GOT3 (cell line): Measurements from ENCODE around the gene RFK.

Experiments used
- DNase-seq: peaks from one replicate; lab custom pipeline; 2025; ENCODE audit warnings: mixed read lengths; lab: John Stamatoyannopoulos, UW

RFK gene

DNA sequence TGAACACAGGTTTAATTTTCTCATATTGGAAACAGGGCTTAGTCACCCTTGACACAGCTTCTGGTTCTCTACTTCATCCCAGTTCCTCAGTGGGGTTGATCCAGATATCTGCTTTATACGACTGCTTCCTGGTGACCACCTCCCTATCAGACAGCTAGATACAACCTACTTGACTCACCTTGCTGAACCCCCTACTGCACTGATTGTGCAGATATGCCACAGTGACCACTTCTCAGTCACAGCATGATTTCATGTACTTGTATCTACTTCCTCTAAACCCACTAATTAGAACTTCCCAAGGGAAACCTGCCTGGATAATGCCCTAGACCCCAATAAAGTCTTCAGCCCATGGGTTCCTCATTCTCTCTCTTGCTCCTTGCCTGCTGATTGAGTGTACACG lies 18.4 kb upstream of the RFK start:
- DNase-seq = no peak

DNA sequence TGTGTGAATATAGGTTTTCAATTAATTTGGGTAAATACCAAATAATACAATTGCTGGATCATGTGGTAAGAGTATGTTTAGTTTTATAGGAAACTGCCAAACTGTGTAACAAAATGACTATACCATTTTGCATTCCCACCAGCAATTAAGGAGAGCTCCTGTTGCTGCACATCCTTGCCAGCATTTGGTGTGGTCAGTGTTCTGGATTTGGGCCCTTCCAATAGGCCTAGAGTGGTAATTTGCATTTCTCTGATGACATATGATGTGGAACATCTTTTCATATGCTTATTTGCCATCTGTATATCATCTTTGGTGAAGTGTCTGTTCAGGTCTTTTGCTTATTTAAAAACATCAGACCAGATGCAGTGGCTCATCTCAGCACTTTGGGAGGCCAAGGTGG lies 11.6 kb upstream of the RFK start:
- no peak for DNase-seq

DNA sequence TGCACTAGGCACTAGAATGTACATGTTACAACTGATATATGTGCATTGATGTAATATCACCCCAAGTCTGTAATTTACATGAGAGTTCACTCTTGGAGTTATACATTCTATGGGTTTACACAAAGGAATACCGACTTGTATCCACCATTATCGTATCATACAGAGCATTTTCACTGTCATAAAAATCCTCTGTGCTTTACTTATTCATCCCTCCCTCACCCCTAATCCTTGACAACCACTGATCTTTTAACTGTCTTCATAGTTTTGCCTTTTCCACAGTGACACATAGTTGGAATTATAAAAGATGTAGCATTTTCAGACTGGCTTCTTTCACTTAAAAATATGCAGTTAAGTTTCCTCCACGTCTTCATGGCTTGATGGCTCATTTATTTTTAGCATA lies 11.1 kb upstream of the RFK start:
- DNase-seq = no peak

DNA sequence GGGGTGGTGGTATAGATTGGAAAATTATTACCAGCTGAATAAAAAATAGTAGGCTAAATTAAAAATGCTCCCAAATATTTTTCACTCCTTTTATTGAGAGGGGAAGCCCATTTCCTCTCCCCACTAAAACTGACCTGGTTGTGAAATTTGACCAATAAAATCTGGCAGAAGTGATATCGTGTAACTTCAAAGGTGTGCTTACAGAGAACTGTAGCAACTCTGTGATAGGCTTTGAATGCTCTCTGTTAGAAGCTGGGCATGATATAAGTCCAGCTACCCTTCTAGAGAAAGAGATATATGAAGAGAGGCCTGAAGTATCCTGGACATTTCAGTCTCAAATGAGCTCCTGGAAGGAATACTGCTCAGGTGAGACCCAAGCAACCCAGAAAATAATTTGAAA lies 10.2 kb upstream of the RFK start:
- DNase-seq = no peak

DNA sequence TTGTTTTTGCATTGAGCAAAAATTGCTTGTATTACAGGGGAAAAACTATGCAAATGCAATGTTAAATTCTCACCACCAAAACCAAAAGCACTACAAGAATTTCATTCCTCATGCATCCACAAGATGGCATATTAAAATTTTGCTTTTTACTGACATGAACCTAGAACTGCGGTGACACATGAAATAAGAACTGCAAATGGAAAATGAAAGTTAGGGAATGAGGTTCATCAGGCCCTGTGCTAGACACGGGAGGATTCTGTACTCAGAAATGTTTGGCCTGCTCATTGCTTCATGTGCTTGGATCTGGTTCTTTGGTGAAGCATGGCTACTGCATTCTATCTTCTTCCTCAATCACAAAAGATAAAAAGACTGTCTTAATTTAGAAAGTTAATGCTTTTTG lies 9.1 kb upstream of the RFK start:
- DNase-seq = no peak

DNA sequence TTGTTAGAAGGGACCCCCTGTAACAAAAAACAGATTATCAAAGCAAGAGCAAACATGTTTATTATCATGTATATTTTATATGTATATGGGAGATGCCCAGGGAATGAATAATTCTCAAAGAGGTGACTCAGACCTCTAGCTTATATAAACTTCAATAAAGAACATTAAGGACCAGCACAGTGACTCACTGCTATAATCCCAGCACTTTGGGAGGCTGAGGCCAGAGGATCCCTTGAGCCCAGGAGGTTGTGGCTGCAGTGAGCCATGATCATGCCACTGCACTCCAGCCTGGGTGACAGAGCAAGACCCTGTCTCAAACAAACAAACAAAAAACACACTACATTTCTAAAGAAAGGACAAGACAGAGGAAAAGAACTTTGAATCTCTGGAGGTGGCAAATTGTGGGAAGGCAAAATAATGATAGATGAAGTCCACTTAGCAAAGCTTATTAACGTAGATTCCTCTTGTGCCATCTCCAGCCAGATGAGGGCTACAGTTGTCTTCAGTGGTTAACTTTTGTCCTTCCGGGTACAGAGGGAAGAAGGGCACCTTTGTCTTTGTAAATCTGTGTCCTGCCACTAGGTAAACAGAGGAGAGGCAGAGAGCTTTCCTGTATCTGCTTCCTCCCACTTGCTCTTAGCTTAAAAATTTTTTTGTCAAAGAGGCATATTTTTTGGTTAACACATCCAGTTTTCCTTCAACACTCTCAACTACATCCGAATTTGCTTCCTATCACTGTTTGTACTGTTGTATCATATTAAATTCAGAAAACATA lies 7.5 kb upstream of the RFK start:
- DNase-seq = no peak

DNA sequence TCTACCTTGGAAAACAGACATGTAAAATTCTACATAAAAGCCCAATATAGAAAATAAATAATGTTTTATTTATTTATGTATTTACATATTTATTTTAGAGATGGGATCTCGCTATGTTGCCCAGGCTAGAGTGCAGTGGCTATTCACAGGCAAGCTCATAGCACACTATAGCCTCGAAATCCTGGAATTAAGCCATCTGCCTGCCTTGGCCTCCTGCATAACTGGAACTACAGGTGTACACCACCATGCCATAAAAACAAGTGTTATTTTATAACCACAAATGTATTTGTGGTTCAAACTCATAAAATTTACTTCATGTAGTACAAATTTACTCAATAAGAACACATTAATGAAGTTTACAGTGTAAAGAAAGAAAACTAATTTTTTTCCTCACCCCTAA lies 7.0 kb upstream of the RFK start:
- DNase-seq = no peak

DNA sequence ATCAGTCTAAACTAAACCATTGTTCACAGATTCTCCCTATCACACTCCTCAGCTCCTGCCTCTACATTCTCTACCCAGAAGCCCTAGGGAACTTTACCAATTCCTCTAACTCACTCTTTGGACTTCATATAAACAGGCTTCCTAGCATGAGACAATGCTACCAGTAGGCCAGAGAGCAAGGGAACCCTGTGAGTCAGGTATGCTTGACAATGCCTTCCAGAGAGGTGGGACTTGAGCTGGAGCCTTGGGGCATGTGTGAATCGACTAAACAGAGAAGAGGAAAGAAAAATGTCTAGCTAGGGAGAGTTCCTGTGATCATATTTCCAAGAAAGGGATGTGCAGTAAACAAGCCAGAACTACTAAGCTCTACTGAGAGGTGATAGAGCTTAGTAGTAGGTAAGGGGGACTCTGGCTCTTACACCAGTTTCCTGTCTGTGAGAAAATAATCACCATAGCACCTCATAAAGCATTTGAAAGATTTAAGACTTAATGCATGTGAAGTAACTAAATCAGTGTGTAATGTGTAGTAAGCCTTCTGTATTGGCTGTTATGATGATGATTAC lies 6.4 kb upstream of the RFK start:
- no peak for DNase-seq

DNA sequence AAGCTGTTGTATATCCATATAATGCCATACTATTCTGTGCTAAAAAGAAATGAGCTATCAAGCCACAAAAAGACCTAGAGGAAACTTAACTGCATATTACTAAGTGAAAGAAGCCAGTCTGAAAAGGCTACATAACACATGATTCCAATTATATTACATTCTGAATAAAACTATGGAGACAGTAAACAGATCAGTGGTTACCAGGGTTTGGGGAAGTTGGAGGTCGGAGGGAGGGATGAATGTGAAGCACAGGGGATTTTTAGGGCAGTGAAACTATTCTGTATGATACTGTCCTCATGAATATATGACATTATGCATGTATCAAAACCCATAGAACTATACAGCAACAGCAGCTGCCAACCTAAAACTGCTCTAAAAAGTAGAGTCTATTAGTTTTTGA lies 5.6 kb upstream of the RFK start:
- DNase-seq = no peak

DNA sequence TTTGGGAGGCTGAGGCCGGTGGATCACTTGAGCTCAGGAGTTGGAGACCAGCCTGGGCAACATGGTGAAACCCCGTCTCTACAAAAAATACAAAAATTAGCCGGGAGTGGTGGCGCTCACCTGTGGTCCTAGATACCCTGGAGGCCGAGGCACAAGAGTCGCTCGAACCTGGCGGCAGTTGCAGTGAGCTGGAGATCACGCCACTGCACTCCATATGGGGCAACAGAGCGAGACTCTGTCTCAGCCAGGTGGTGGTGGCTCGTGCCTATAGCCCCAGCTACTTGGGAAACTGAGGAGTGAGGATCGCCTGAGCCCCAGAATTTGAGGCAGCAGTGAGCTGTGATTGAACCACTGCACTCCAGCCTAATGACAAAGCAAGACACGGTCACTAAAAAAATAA lies 2.4 kb upstream of the RFK start:
- DNase-seq = no peak

DNA sequence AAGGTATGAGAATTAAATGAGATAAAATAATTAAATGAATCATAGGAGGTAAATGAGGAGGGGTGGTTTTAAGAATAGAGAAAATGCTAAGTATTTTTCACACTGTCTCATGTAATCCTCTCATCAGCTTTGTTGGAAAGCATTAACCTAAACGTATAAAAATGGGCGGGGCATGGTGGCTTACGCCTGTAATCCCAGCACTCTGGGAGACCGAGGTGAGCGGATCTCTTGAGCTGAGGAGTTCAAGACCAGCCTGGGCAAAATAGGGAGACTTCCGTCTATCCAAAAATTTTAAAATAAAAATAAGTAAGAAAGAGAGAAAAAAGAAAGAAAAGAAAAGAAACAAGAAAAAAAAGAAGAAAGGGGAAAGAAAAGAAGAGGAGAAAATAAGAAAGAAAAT lies 1.9 kb upstream of the RFK start:
- DNase-seq = no peak

DNA sequence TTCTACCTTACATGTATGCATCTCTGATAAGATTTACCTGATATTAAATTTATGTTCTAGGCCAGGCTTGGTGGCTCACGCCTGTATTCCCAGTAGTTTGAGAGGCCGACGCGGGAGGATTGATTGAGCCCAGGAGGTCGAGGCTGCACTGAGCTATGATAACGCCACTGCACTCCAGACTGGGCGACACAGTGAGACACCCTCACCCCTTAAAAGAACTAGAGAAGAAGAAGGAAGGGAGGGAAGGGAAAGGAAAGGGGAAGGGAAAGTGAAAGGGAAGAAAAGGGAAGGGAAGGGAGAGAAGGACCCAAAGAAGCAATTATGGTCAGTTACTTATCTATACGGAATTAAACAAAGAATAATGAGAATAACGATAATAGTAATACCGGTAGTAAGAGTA lies 1.2 kb upstream of the RFK start:
- no peak for DNase-seq

DNA sequence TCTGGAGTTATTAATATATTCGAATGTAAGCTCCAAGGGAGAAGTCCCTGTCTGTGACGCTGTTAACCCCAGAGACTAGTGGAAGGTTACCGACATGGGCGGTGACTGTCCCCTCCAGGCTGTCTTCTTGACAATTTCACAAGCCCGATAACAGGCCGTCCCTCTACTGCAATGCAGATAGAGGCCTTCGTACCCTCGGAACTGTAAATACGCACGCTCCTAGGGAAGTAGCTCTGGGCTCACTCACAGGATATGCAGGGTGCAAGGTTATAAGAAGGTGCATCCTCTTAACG lies 680 bp upstream of the RFK start:
- no peak for DNase-seq

DNA sequence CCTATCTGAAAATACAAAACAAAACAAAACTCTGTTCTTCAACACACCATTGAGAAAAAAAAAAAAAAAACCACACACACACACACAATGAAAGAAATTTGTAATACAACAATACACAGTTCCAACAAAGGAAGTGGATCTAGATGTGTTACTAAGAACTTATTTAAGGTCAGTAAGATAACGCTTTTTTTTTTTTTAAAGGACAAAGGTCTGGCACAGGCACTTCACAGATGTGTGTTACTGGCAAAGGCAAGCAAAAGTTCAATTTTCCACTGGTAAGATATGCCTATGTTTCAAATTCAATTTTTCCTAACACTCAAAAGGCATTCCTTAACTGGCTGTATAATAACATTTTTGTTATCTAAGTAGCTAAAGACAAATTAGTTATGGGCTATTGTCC lies 3.6 kb downstream of the RFK start:
- DNase-seq = no peak

DNA sequence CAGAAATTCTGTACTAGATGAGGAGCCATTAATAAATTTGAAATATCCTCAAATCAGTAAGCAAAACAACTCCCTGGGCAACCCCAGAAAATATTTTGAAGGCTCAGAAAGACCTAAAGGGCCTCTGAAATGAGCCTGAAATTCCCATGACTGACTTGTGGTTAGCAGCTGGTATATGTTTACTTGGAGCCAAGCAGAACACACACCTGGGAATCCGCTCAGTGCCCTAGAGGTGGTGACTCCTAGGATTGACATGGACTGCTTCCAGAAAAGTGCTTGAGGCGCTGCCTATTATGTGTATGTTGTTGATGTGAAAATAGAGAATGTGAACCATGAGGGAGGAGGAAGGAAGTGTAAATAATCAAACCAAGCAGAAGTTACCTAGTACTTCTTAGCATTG lies 14.7 kb downstream of the RFK start:
- no peak for DNase-seq

DNA sequence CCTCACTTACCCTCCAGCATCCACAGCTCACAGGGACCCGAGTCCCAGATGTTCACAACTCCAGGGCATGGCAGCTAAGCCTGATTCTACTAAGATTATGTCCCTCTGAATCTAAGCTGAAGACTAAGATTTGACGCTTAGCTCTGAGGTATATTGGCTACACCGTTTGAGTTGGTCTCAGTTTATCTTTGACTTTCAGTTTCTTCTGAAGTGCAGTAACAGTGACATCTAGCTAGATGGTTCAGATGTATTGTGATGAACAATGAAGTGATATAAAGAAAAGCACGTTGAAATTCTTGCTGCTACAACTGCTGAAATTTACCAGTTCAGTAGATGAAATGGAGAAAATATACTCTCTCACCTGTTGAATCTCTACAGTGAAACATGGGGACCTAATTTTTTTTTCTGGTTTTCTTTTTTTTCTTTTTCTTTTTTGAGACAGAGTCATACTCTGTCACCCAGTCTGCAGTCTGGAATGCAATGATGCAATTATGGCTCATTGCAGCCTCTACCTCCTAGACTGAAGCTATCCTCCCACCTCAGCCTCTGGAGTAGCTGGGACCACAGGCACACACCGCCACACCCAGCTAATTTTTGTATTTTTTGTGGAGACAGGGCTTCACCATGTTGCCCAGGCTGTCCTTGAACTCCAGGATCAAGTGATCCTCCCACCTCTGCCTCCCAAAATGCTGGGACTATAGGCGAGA lies 15.7 kb downstream of the RFK start:
- DNase-seq = no peak

DNA sequence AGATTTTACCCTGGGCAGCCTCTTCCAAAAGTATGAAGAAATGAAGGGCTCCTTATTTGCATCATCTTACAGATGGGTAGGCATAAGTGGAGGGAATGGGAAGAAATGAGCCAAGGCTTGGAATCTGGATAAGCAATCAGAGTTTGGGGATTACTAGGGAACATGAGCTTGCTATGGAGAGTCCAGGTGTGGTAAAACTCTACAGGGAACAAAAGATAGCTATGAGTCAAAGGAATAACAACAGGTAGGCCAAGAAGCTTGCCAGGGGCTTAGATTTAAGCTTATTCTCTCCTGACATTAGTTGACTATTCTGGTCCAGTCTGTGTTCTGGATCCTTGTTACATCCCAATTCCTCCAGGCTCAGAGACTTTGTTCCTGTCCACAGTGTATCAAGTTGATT lies 16.4 kb downstream of the RFK start:
- DNase-seq = no peak

DNA sequence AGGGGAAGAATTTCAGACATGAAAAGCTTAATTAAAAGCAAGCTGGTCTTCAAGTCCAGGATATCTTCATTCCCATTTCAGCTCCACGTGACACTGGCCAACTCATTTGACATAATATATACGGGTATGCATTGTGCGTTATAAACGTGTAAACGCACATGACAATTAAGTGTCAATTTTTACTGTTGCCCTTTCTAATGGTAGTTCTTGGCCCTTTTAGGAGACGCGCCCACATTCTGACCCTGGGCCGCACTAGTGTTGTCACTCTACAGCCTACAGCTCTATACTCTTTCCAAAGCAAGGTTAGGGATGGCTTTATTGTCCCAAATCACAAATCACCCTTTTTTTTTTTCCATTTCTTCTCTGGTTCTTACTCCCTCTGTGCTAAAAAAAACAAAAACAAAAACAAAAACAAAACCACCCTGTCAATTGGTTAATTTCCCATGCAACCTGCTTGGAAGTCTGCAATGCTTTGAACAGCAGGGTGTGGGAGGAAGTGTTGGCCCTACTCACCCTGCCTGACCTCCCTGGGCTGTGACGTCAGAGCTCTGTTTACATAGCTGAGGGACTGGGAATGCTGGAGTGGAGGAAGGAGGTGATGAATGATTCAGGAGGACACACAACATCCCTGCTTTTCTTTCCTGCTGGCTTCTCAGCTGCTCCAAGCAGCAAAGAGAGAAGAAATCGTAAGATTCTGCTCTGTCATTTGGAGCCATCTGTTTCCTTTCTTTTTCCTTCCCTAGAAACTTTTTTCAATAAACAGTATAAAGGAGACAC lies 19.3 kb downstream of the RFK start:
- no peak for DNase-seq

DNA sequence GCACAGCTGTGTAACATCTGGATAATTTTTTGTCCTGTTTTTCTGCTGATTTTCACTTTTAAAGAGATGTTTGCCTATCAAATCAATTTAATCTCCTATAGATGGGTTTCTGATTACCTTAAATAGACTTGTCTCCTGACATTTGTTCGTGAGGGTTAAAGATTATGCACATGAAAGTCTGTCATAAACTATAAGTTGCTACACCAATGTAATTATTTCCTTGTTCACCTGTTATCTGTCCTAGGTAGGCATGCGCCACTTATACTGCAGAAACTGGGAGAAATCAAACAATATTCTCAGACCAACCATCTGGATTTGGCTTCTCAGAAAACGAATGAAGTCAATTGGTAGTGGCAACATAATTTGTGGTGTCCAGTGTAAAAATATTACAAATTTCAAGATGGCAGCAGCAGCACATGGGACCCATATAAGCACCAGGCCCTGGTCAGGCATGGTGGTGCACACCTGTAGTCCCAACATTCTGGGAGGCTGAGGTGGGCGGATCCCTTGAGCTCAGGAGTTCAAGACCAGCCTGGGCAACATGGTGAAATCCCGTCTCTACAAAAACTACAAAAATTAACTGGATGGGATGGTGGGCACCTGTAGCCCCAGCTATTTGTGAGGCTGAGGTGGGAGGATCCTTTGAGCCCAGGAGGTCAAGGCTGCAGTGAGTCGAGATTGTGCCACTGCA lies 20.3 kb downstream of the RFK start:
- DNase-seq = no peak

DNA sequence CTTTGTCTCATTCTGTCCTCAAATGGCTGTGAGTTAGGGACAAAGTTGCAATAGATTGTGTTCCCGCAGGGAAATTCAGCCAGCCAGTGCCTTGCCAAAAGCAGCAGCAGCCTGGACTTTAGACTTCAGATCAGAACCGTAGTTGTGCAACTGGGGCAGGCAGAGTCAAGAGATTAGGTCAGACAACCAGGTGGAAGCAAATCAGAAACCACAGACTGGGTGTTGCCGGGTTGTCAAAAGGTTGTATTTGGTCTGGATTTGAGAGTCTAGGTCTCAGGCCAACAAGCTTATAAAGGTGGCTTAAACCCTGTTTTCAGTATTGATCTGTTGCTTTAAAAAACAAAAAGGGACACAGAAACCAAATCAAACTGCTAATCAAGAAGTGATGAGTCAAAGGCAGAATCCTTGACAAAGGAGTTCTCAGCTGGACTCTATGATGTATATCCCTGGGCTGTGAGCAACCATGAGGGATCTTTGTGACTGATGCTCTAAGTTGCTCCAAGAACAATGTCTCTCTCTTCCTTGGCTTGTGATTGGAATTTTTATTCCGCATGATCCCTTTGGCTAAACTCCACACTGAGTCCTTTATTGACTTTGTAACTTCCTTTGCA lies 20.9 kb downstream of the RFK start:
- no peak for DNase-seq

DNA sequence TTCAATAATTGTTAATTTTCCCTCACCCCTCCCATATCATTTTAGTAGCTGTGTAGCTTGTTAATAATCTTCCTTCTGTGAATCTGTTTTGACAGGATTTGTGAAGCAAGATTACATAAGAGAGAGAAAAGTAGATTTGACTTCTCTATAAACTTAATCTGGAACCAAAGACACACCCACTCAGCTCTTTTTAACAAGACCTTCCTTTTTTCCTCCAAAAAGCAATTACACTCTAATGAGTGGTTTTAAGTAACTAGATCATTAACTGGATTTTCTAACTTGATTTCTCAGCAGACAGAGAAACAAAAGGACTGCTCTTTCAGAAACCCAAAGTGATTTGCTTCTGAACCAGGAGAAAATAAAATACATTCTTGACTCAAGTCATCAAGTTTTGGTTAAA lies 21.9 kb downstream of the RFK start:
- no peak for DNase-seq

DNA sequence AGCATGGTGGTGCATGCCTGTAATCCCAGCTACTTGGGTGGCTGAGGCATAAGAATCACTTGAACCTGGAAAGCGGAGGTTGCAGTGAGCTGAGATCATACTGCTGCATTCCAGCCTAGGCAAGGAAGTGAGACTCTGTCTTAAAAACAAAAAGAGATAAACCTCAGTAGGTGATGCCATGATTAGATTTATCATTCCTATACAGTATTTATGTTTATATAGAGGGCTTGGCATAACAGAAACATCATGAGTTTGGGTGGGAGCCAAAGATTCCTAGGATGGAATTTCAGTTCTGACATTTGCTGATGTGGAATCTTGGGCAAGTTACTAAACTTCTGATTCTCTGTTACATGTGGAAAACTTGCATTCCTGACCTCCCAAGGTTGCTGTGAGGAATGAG lies 22.3 kb downstream of the RFK start:
- DNase-seq = no peak
